K562 (cell line): Measurements from ENCODE around the gene ZFYVE28. TPM values are rescaled to one million over a fixed set of nuclear protein-coding genes. Genes with fewer than 3 reads are reported as not detected.

Source experiments
- ATAC-seq: fragments of 200-7000 bp; cut with Tn5 transposase; 3 replicates; pipeline ENCODE4 v1.9.1; 2020; ENCODE audit warnings: moderate library complexity
- BruUV-seq: library from RNA; stranded (reverse); fragments of 400-500 nt; replicated peaks from 2 replicates; lab custom pipeline; 2021; lab: Mats Ljungman, UMichigan
- CTCF ChIA-PET: fragments of 300-600 bp; formaldehyde crosslinking; extraction: SDS; loops from one replicate; lab custom pipeline; 2021; ENCODE audit warnings: low intra/inter-chr PET ratio; lab: Yijun Ruan, JAX
- POLR2A ChIA-PET: fragments of 300-600, 350-650 bp; sonication (Branson Sonifier 250); formaldehyde crosslinking; extraction: SDS; loops from one replicate; lab custom pipeline; 2021; ENCODE audit warnings: antibody characterized with exemption, inconsistent platforms; lab: Yijun Ruan, JAX
- DNase-seq, 4 experiments: peaks; one replicate each; pipeline versions ENCODE4 v3.0.0 to v3.0.0-alpha.2; 2011 to 2018; ENCODE audit warnings: low spot score in 3 of 4, mixed read lengths in 3 of 4; ENCODE audit errors: extremely low read depth in 1 of 4
- FAIRE-seq: peaks from 2 replicates; lab custom pipeline; 2011; peaks lifted over from hg19 to GRCh38; lab: Jason Lieb, UNC
- H2AFZ ChIP-seq: 2 replicates; pipeline ENCODE4 v1.6.0; 2011; ENCODE audit warnings: low read depth, low read length, control low read depth, inconsistent platforms
- H3K27ac ChIP-seq: fragments of 200-600 bp; 3 replicates; pipeline ENCODE4 v1.8.0; 2011; ENCODE audit warnings: low read depth, mild to moderate bottlenecking, control low read depth, inconsistent platforms, low read length, moderate library complexity, mixed read lengths; ENCODE audit errors: extremely low read depth
- H3K27me3 ChIP-seq, 2 experiments: fragments of 300-600 bp in 1 of 2; 2 replicates in 1 of 2; 3 replicates in 1 of 2; pipeline versions ENCODE4 v1.6.0 to v1.8.0; 2011; ENCODE audit warnings: inconsistent platforms in 2 of 2, low read length in 2 of 2, mild to moderate bottlenecking in 1 of 2, mixed read lengths in 1 of 2, moderate library complexity in 1 of 2; ENCODE audit not compliant: control insufficient read depth in 2 of 2, insufficient read depth in 2 of 2
- H3K36me3 ChIP-seq: fragments of 300-600 bp; 3 replicates; pipeline ENCODE4 v1.8.0; 2011; ENCODE audit warnings: mild to moderate bottlenecking, low read length, inconsistent platforms; ENCODE audit not compliant: control insufficient read depth, insufficient read depth
- H3K4me1 ChIP-seq, 2 experiments: fragments of 200-600 bp in 1 of 2; replicated peaks in 1 of 2; 2 replicates in 1 of 2; 3 replicates in 1 of 2; pipeline versions ENCODE4 v1.5.1 to v1.8.0; 2011; ENCODE audit warnings: inconsistent platforms in 2 of 2, low read length in 2 of 2, mild to moderate bottlenecking in 1 of 2, mixed read lengths in 1 of 2, moderate library complexity in 1 of 2; ENCODE audit not compliant: control insufficient read depth in 2 of 2, insufficient read depth in 2 of 2
- H3K4me2 ChIP-seq: 2 replicates; pipeline ENCODE4 v1.6.1; 2011; ENCODE audit warnings: low read length, control low read depth, inconsistent platforms, mixed read lengths; ENCODE audit not compliant: insufficient read depth
- H3K4me3 ChIP-seq: fragments of 200-600 bp; sonication (generic), shearing (Covaris generic); 2 replicates; pipeline ENCODE4 v1.5.1; 2016; ENCODE audit warnings: control low read depth, inconsistent platforms
- H3K79me2 ChIP-seq: fragments of 200-600 bp; 3 replicates; pipeline ENCODE4 v1.8.0; 2011; ENCODE audit warnings: low read length, inconsistent platforms; ENCODE audit not compliant: control insufficient read depth, insufficient read depth
- H3K9ac ChIP-seq, 2 experiments: 2 replicates each; pipeline versions ENCODE4 v1.6.0 to v1.6.1; 2011; ENCODE audit warnings: low read depth in 2 of 2, low read length in 2 of 2, control low read depth in 1 of 2, inconsistent platforms in 1 of 2, mild to moderate bottlenecking in 1 of 2, mixed read lengths in 1 of 2; ENCODE audit not compliant: insufficient read depth in 1 of 2
- H3K9me1 ChIP-seq: one replicate; pipeline ENCODE4 v1.6.0; 2011; ENCODE audit warnings: inconsistent platforms, mild to moderate bottlenecking, low read length, moderate library complexity; ENCODE audit not compliant: control insufficient read depth, insufficient read depth
- H3K9me3 ChIP-seq: replicated peaks from 2 replicates; pipeline ENCODE4 v1.5.1; 2011; ENCODE audit warnings: low read depth, low read length, inconsistent platforms; ENCODE audit not compliant: control insufficient read depth, insufficient read depth
- H4K20me1 ChIP-seq: replicated peaks from 2 replicates; pipeline ENCODE4 v1.6.1; 2011; ENCODE audit warnings: low read length, inconsistent platforms, mixed read lengths; ENCODE audit not compliant: control insufficient read depth, insufficient read depth
- E2F5 ChIP-seq: sonication (generic); formaldehyde crosslinking; IDR thresholded peaks from 2 replicates; pipeline ENCODE4 v1.8.0; 2022; ENCODE audit warnings: mild to moderate bottlenecking, missing genetic modification reagents
- ESRRB ChIP-seq: fragments of 250-450 bp; sonication (Bioruptor Pico); IDR thresholded peaks from 2 replicates; pipeline ENCODE4 v1.5.0; 2020; ENCODE audit warnings: mild to moderate bottlenecking, moderate library complexity, borderline replicate concordance
- KLF10 ChIP-seq: fragments of 250-450 bp; sonication (Bioruptor Pico); IDR thresholded peaks from 2 replicates; pipeline ENCODE4 v1.6.1; 2021; ENCODE audit warnings: matching md5 sums
- LARP7 ChIP-seq: fragments of 450-650 bp; IDR thresholded peaks from 2 replicates; pipeline ENCODE4 v1.6.1; 2016
- MECOM ChIP-seq: fragments of 250-450 bp; sonication (Bioruptor Pico); IDR thresholded peaks from 2 replicates; pipeline ENCODE4 v1.8.0; 2022; ENCODE audit warnings: inconsistent platforms
- NFE2 ChIP-seq: IDR thresholded peaks from 2 replicates; pipeline ENCODE4 v1.6.1; 2014; ENCODE audit warnings: antibody characterized with exemption, low read depth
- PHF20 ChIP-seq: fragments of 450-650 bp; IDR thresholded peaks from 2 replicates; pipeline ENCODE4 v1.6.1; 2018; ENCODE audit not compliant: partially characterized antibody
- RUNX1 ChIP-seq: sonication (generic); IDR thresholded peaks from 2 replicates; pipeline ENCODE4 v1.6.1; 2016; ENCODE audit warnings: antibody characterized with exemption, low read depth
- SIN3A ChIP-seq, 2 experiments: fragments of 150-350 bp in 1 of 2; IDR thresholded peaks; 2 replicates each; pipeline ENCODE4 v1.6.1; 2011 to 2016; ENCODE audit warnings: borderline replicate concordance in 2 of 2, low read depth in 2 of 2, low read length in 2 of 2, mild to moderate bottlenecking in 2 of 2, moderate library complexity in 2 of 2; ENCODE audit not compliant: control insufficient read depth in 1 of 2
- SMARCA4 ChIP-seq: fragments of 450-650 bp; IDR thresholded peaks from 2 replicates; pipeline ENCODE4 v1.6.1; 2016
- SRSF9 ChIP-seq: fragments of 200-400 bp; formaldehyde crosslinking; IDR thresholded peaks from 2 replicates; pipeline ENCODE4 v1.6.1; 2017; ENCODE audit warnings: low read depth, low read length, borderline replicate concordance
- ZKSCAN1 ChIP-seq: fragments of 150-350 bp; IDR thresholded peaks from 2 replicates; pipeline ENCODE4 v1.6.1; 2016; ENCODE audit warnings: low read depth, low read length
- ZNF3 ChIP-seq: fragments of 250-450 bp; sonication (Bioruptor Pico); IDR thresholded peaks from 2 replicates; pipeline ENCODE4 v1.5.0; 2021; ENCODE audit warnings: mild to moderate bottlenecking, moderate library complexity
- ZNF507 ChIP-seq: conservative IDR thresholded peaks from 2 replicates; pipeline ENCODE4 v1.6.1; 2017; ENCODE audit warnings: missing genetic modification characterization, missing compliant biosample characterization
- ZNF589 ChIP-seq: fragments of 200-800 bp; sonication (Bioruptor generic); IDR thresholded peaks from 2 replicates; pipeline ENCODE4 v1.6.1; 2016; ENCODE audit warnings: low read depth, missing genetic modification characterization, missing compliant biosample characterization
- ZNF778 ChIP-seq: fragments of 450-650 bp; formaldehyde crosslinking; IDR thresholded peaks from 2 replicates; pipeline ENCODE4 v1.4.0; 2020; ENCODE audit warnings: mild to moderate bottlenecking, moderate library complexity
- ZNF79 ChIP-seq: fragments of 250-450 bp; sonication (Bioruptor Pico); IDR thresholded peaks from 2 replicates; pipeline ENCODE4 v1.4.0; 2020; ENCODE audit warnings: low read depth, mild to moderate bottlenecking, moderate library complexity
- WGBS: fragments of 100-300 bp; shearing (Covaris generic); methylation state at CpG from one replicate; pipeline ENCODE4 v1.1.6; 2016; ENCODE audit warnings: low coverage, mixed read lengths; ENCODE audit not compliant: insufficient coverage; ENCODE audit errors: missing lambda C conversion rate; 5-methylcytosine and 5-hydroxymethylcytosine counted together
- in situ Hi-C: fragments of 300-500 bp; cut with MboI; formaldehyde crosslinking; loops from 4 replicates; pipeline ENCODE4 v1.15.0; 2018; ENCODE audit warnings: inconsistent platforms, mixed read lengths
- intact Hi-C: fragments of 100-400 bp; cut with micrococcal nuclease; formaldehyde crosslinking; loops from 2 replicates; pipeline ENCODE4 v1.14.2; 2022
- polyA plus RNA-seq, 8 experiments: library from polyadenylated mRNA; depleted of rRNA in 4 of 8; stranded (reverse) in 5 of 8; unstranded in 3 of 8; fragments of >200 nt; fragmentation: Nextera tagmentation in 2 of 8; fragmentation: Illumina TruSeq in 1 of 8; extraction: Ambion mirVana in 2 of 8; extraction: Trizol in 1 of 8; gene quantifications; 2 replicates each; pipeline versions ENCODE4 v1.2.1 to v1.2.3, GENCODE V29; 2011 to 2014; ENCODE audit warnings: inconsistent platforms in 1 of 8, missing spikeins in 1 of 8
- total RNA-seq, 7 experiments: library from RNA; depleted of rRNA in 6 of 7; stranded (reverse); fragments of >200 nt in 6 of 7; fragmentation: Illumina TruSeq in 2 of 7; extraction: Trizol in 2 of 7; gene quantifications; 2 replicates each; pipeline versions ENCODE4 v1.2.1 to v1.2.3, GENCODE V29; 2011 to 2021; ENCODE audit warnings: low replicate concordance in 1 of 7
- TF ChIP-seq, protein P1 (sequence below), 3 experiments: fragments of 200-800 bp in 1 of 3; fragments of 250-450 bp in 1 of 3; fragments of 450-650 bp in 1 of 3; sonication (Bioruptor Pico) in 1 of 3; sonication (Bioruptor generic) in 1 of 3; formaldehyde crosslinking in 1 of 3; IDR thresholded peaks; 2 replicates each; pipeline versions ENCODE4 v1.6.1 to v1.8.0; 2016 to 2022; ENCODE audit warnings: mild to moderate bottlenecking in 2 of 3, missing genetic modification characterization in 2 of 3, missing compliant biosample characterization in 1 of 3, moderate library complexity in 1 of 3
- TF ChIP-seq, protein P2 (sequence below): fragments of 450-650 bp; formaldehyde crosslinking; IDR thresholded peaks from 2 replicates; pipeline ENCODE4 v1.4.0; 2022; ENCODE audit warnings: mild to moderate bottlenecking, moderate library complexity

ZFYVE28 gene
- total and polyA plus RNA-seq, 9 of the 15 experiments (the other 6 are each of a cell fraction or from before 2014, with no cell fraction given), result 1.3 to 24.8 (median 8.9) TPM

DNA sequence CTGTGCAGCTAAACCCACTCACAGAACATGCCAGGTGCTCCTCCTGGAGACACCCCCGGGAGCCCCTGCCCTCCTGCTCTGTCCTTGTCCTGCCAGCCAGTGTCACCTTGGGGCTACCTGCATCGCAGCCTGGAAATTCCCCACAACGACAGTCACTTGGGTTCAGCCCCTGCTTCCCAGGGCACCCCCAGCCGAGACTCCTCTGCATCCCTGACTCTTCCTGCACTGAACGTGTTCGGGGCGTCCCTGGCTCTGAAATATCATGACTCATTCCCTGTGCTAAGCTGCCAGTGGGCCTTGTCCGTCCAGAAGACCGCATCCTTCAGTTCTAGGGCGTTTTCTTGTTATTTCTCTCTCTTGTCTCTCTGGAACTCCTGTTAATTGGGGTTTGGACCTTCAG lies 6.1 kb upstream of the ZFYVE28 start:
- Histone ChIP-seq H3K9ac (peak overlapping the region in 1 of 2 experiments; percentile 6; a peak in 1 of 4 replicates), H3K9me3 (no peaks in the 10 kb centered on the region), H4K20me1 (no peaks in the 10 kb centered on the region), H3K4me2 (no peak overlapping the region), H3K79me2 (no peaks in the 10 kb centered on the region), H3K4me1 (peaks cover 9 to 50% of the 10 kb centered on the region in 2 experiments), H2AFZ (peak overlapping the region; percentile 54), H3K36me3 (no peaks in the 10 kb centered on the region), H3K27ac (no peak overlapping the region), H3K27me3 (no peaks in the 10 kb centered on the region; a peak in 1 of 5 replicates), H3K9me1 (no peaks in the 10 kb centered on the region), H3K4me3 (no peak overlapping the region)
- FAIRE-seq, result peak; percentile 51
- intact Hi-C loops, result no loop called here
- ChIA-PET CTCF (no interaction called here), POLR2A (interaction anchor here (1.0 to 1.2 kb wide), 3 partner anchors 9 to 387 kb away, joined by 3 to 7 read pairs (median 4); no protein-coding TSS in a partner anchor)
- BruUV-seq, result no TSS peak
- DNase-seq, result no peak
- in situ Hi-C loops, result no loop called here
- 42% methylated on average over 10 of the region's 10 CpGs for WGBS
- ATAC-seq, result peak; percentile 36; the same call in 2 of the 3 replicates
- no peak for TF ChIP-seq SIN3A (IDR thresholded peaks at IDR 0.05; ENCODE audit: borderline replicate concordance in 2 of 2, control insufficient read depth in 1 of 2, low read depth in 2 of 2, low read length in 2 of 2)
- TF ChIP-seq, protein P1, sequence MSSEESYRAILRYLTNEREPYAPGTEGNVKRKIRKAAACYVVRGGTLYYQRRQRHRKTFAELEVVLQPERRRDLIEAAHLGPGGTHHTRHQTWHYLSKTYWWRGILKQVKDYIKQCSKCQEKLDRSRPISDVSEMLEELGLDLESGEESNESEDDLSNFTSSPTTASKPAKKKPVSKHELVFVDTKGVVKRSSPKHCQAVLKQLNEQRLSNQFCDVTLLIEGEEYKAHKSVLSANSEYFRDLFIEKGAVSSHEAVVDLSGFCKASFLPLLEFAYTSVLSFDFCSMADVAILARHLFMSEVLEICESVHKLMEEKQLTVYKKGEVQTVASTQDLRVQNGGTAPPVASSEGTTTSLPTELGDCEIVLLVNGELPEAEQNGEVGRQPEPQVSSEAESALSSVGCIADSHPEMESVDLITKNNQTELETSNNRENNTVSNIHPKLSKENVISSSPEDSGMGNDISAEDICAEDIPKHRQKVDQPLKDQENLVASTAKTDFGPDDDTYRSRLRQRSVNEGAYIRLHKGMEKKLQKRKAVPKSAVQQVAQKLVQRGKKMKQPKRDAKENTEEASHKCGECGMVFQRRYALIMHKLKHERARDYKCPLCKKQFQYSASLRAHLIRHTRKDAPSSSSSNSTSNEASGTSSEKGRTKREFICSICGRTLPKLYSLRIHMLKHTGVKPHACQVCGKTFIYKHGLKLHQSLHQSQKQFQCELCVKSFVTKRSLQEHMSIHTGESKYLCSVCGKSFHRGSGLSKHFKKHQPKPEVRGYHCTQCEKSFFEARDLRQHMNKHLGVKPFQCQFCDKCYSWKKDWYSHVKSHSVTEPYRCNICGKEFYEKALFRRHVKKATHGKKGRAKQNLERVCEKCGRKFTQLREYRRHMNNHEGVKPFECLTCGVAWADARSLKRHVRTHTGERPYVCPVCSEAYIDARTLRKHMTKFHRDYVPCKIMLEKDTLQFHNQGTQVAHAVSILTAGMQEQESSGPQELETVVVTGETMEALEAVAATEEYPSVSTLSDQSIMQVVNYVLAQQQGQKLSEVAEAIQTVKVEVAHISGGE (CRISPR knock-in tag; IDR thresholded peaks at IDR 0.05), result no peak
- TF ChIP-seq ZNF778 (CRISPR knock-in tag), result no peak
- no peak for TF ChIP-seq MECOM (CRISPR knock-in tag)
- TF ChIP-seq ZNF589 (CRISPR knock-in tag), result no peak
- no peak for TF ChIP-seq ZNF79 (CRISPR knock-in tag)
- TF ChIP-seq ESRRB (CRISPR knock-in tag), result no peak
- no peak for TF ChIP-seq E2F5 (CRISPR knock-in tag)
- TF ChIP-seq RUNX1, result no peak
- TF ChIP-seq, protein P2, sequence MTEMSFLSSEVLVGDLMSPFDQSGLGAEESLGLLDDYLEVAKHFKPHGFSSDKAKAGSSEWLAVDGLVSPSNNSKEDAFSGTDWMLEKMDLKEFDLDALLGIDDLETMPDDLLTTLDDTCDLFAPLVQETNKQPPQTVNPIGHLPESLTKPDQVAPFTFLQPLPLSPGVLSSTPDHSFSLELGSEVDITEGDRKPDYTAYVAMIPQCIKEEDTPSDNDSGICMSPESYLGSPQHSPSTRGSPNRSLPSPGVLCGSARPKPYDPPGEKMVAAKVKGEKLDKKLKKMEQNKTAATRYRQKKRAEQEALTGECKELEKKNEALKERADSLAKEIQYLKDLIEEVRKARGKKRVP, result no peak
- TF ChIP-seq ZNF3 (CRISPR knock-in tag), result no peak
- peak; percentile 30; the same call in 1 of the 2 replicates for TF ChIP-seq NFE2
- TF ChIP-seq SRSF9, result no peak
- TF ChIP-seq ZNF507 (tag), result no peak
- no peak for TF ChIP-seq LARP7
- no peak for TF ChIP-seq ZKSCAN1
- no peak for TF ChIP-seq PHF20
- TF ChIP-seq KLF10 (CRISPR knock-in tag), result no peak
- no peak for TF ChIP-seq SMARCA4
